Spinal cord (tissue), 10 donors: ENCODE measurements around the gene ATP8A2. TPM values are rescaled to one million over a fixed set of nuclear protein-coding genes. Genes with fewer than 3 reads are reported as not detected.
A peak's percentile ranks its signal among the peaks of the same experiment; 100 is the strongest.

ENCODE experiments used
- DNase-seq, 6 donors: peaks; one replicate each; pipeline versions ENCODE4 v3.0.0 to v3.0.0-alpha.2; 2013 to 2015; ENCODE audit warnings: low spot score in 6 of 6, low read depth in 4 of 6
- H3K27ac ChIP-seq: one replicate; pipeline ENCODE4 v1.5.1; 2013; ENCODE audit warnings: low read depth, low read length, control low read depth
- H3K27me3 ChIP-seq: one replicate; pipeline ENCODE4 v1.6.1; 2013; ENCODE audit warnings: low read length; ENCODE audit not compliant: control insufficient read depth, insufficient read depth
- H3K36me3 ChIP-seq: one replicate; pipeline ENCODE4 v1.6.1; 2013; ENCODE audit warnings: low read length; ENCODE audit not compliant: control insufficient read depth, insufficient read depth
- H3K4me1 ChIP-seq: one replicate; pipeline ENCODE4 v1.6.1; 2013; ENCODE audit warnings: low read length; ENCODE audit not compliant: control insufficient read depth, insufficient read depth
- H3K4me3 ChIP-seq: one replicate; pipeline ENCODE4 v1.5.1; 2013; ENCODE audit warnings: low read depth, low read length, control low read depth
- H3K9me3 ChIP-seq: one replicate; pipeline ENCODE4 v1.6.1; 2013; ENCODE audit warnings: low read length; ENCODE audit not compliant: control insufficient read depth, insufficient read depth
- WGBS: methylation state at CpG from one replicate; pipeline ENCODE4 v1.1.5; 2013; ENCODE audit warnings: missing lambda C conversion rate; ENCODE audit not compliant: insufficient coverage; 5-methylcytosine and 5-hydroxymethylcytosine counted together
- polyA plus RNA-seq, 2 donors: library from polyadenylated mRNA; unstranded; fragments of 120-200 nt; gene quantifications; one replicate each; pipeline ENCODE4 v1.2.1, GENCODE V29; 2013; ENCODE audit not compliant: insufficient read length in 2 of 2
- total RNA-seq, 2 donors: library from RNA; depleted of rRNA in 1 of 2; stranded (reverse); fragments of 120-200 nt in 1 of 2; fragments of >200 nt in 1 of 2; gene quantifications; one replicate each; pipeline versions ENCODE4 v1.2.3 to v1.2.4, GENCODE V29; 2013 to 2014
- donor health status: healthy.

ATP8A2 gene
- total and polyA plus RNA-seq, 4 donors: 14.9 to 59.0 (median 28.0) TPM

DNA sequence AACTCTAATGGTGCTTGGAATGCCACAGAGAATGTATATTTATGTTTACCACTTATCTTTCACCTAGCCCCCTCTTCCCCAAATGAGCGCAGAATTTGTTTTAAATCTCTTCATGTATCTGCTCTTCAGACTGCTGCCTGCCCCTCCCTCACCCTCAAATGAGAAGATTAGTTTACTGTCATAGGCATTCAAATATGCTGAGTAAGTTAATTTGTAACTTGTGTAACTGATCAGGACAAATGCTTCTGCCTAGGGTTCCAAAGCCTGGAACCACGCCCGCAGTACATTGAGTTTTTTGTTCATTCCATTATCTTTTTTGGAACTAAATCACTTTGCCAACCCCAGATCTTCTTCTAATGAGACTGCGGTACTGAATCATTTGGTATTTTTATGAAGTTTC, 74.5 kb downstream of the ATP8A2 start:
- DNase-seq: no peak
- no peaks in the 10 kb centered on the region for H3K36me3 ChIP-seq
- WGBS: no CpG with 5 or more reads among the region's 4 CpGs
- no peaks in the 10 kb centered on the region for H3K4me1 ChIP-seq
- H3K4me3 ChIP-seq: no peak overlapping the region
- no peak overlapping the region for H3K27ac ChIP-seq
- H3K27me3 ChIP-seq: no peaks in the 10 kb centered on the region
- H3K9me3 ChIP-seq: peaks cover 2% of the 10 kb centered on the region

DNA sequence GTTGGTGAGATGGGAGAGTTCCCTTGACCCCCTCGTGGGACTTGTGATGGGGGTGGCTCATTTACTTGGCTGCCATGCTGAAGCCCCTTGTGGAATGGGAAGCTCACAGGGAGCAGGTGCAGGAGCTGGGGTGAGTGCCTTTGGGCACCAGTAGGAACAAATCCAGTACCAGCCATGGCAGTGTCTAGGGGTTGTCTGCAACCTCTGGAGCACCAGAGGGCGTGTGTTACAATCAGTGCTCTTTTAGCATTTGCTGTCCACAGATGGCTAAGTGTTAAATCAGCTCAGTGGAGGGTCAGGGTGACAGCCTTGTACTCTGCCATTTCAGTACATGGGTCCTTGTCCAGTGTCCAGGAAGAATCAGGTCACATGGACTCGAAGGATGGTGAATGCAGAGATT, 75.6 kb downstream of the ATP8A2 start:
- no peaks in the 10 kb centered on the region for H3K4me1 ChIP-seq
- 88% methylated on average over 2 of the region's 3 CpGs for WGBS
- H3K9me3 ChIP-seq: peaks cover 2% of the 10 kb centered on the region
- H3K36me3 ChIP-seq: no peaks in the 10 kb centered on the region
- H3K27me3 ChIP-seq: no peaks in the 10 kb centered on the region
- no peak overlapping the region for H3K27ac ChIP-seq
- DNase-seq: no peak
- H3K4me3 ChIP-seq: no peak overlapping the region

DNA sequence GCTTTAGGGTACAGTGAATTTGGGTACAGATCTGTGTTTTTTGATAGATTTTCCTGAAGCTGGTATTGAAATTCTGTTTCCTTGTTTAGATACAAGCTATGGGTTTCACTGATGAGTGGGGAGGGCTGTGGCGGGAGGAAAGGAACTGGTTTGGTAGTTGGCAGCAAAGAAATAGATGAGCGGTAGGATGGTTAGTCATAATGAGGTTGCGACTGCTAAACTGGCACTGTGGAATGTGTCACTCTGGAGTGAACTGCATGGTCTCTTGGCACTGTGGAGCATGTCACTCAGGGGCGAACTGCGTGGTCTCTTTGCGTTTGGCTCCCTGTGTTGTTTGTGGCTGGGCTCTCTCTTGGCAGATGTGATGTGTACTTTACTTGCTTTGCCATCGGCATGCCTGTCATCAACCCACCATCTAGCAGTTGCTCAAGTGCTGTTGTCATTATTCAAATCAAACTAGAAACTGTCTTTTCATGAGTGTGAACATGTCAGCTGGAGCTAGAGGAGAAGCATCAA, 82.1 kb downstream of the ATP8A2 start:
- peak in 1 of 6 donors; percentile 64 for DNase-seq
- 72% methylated on average over 5 of the region's 7 CpGs for WGBS
- H3K9me3 ChIP-seq: no peaks in the 10 kb centered on the region

DNA sequence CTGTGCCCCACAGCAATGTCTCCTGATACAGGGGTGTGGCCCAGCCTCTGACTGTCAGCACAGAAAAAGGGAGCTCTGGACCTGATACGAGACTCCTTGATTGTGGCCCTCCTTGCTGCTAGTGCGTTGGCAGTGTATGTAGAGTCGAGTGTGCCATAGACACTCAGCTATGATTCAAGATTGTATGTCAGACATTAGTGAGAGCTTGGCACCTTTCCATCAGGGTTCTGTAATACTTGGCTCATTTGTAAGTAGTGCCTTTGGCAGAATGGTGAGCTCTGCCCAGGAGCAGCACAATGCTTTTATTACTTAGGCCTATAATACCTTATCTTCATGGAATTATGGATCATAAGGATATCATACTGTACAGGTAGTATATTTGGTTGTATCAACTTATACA, 83.4 kb downstream of the ATP8A2 start:
- H3K27ac ChIP-seq: no peak overlapping the region
- H3K9me3 ChIP-seq: no peaks in the 10 kb centered on the region
- H3K4me3 ChIP-seq: no peak overlapping the region
- no peaks in the 10 kb centered on the region for H3K4me1 ChIP-seq
- H3K36me3 ChIP-seq: no peaks in the 10 kb centered on the region
- 57% methylated on average over 3 of the region's 3 CpGs for WGBS
- H3K27me3 ChIP-seq: no peaks in the 10 kb centered on the region
- peak in 2 of 6 donors; percentile 58 to 86 for DNase-seq

More for the DNA sequence above, 82.1 kb downstream of the ATP8A2 start:
- H3K4me1 ChIP-seq: no peaks in the 10 kb centered on the region
- H3K36me3 ChIP-seq: no peaks in the 10 kb centered on the region
- H3K27me3 ChIP-seq: no peaks in the 10 kb centered on the region
- no peak overlapping the region for H3K27ac ChIP-seq
- H3K4me3 ChIP-seq: no peak overlapping the region

DNA sequence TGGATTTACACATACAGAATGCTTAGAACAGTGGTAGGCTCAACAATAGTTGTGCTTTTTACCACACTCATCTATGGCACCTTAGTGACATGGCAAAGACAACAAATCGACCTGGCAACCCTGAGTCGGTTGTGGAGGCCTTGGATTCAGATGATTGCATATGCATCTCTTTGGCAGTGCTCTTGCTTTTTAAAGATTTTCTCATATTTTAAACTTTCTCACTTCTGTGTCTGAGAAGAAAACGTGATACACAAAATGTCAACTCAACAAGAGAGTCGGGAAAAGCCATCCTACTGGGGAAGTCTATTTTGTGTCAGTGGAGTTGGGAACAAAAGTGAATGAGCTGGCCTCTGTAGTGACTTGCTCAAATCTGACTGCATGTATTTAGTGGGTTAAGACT, 85.8 kb downstream of the ATP8A2 start:
- H3K4me1 ChIP-seq: no peaks in the 10 kb centered on the region
- H3K4me3 ChIP-seq: no peak overlapping the region
- no peaks in the 10 kb centered on the region for H3K9me3 ChIP-seq
- H3K27ac ChIP-seq: no peak overlapping the region
- DNase-seq: peak in 1 of 6 donors; percentile 55
- no peaks in the 10 kb centered on the region for H3K27me3 ChIP-seq
- no peaks in the 10 kb centered on the region for H3K36me3 ChIP-seq
- WGBS: 80% methylated on average over 2 of the region's 4 CpGs

DNA sequence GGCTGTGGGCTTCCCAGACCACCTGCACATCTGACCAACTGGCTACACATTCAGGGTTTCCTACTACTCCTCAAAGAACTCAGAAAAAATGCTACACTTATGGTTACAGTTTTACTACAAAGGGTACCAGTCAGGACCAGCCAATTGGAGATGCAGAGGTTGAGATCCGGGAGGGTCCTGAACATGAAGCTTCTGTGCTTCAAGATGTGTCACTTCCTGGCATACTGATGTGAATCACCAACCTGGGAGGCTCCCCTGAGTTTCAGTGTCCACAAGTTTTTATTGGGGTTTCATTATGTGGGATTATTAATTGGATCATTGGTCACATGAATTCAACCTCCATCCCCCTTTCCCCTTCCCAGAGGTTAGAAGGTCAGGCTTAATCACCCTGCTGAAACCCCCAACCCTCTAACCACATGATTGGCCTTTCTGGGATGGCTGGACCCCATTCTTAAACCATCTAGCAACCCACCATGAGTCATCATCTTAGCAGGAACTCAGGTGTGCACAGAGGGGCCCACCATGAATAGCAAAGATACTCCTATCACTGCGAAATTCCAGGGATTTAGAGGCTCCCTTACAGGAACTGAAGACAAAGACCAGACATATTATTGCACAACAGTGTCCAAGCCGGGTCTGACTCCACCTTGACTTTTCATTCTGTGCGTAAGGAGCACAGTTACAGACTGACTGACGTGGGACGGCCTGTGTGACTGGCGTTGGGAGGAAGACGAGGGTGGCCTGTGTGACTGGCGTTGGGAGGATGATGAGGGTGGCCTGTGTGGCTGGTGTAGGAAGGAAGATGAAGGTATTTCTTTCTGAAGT, 90.7 kb downstream of the ATP8A2 start:
- Histone ChIP-seq H3K27ac (no peak overlapping the region), H3K27me3 (no peaks in the 10 kb centered on the region), H3K4me3 (no peak overlapping the region), H3K36me3 (no peaks in the 10 kb centered on the region), H3K4me1 (no peaks in the 10 kb centered on the region), H3K9me3 (no peaks in the 10 kb centered on the region)
- DNase-seq: no peak
- 87% methylated on average over 9 of the region's 9 CpGs for WGBS

DNA sequence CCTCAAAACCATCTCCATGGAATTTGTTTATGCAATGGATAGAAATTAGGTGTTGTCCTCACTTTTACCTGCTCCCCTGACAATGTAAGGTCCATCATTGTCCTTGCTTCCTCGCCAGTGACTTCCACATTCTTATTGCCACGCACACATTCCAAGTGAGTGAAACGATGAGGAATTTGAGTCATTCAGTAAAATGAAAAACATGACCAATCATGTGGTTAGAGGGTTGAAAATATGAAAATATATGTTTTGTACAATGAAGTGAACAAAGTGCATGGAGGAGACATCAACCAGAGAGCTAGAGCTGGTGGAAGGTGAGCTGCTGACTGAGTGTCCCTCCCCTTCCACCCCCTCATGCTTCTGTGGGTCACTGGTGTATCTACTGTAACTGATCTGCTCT, 91.7 kb downstream of the ATP8A2 start:
- Histone ChIP-seq H3K9me3 (no peaks in the 10 kb centered on the region), H3K27ac (no peak overlapping the region), H3K36me3 (no peaks in the 10 kb centered on the region), H3K27me3 (no peaks in the 10 kb centered on the region), H3K4me3 (no peak overlapping the region), H3K4me1 (peaks cover 6% of the 10 kb centered on the region)
- 100% methylated on average over 3 of the region's 3 CpGs for WGBS
- DNase-seq: no peak

DNA sequence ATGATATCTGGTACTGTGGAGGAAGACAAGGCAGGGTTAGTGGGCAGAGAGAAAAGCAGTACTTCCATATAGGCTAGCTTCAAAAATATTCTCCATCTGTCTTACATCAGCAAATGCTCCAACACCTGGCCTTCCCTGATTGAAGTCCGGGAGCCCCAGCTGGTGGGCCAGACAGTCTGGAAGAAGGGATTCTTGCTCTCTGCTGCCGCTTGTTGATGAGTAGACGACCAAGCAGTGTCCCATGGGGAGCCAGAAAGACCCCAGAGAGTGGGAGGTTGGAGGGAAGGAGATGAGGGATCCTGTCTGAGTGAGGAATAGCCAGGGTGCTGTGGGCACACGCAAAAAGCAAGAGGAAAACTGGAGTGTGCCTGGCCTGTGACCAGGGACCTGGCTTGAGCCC, 95.1 kb downstream of the ATP8A2 start:
- 52% methylated on average over 3 of the region's 4 CpGs for WGBS
- no peaks in the 10 kb centered on the region for H3K27me3 ChIP-seq

DNA sequence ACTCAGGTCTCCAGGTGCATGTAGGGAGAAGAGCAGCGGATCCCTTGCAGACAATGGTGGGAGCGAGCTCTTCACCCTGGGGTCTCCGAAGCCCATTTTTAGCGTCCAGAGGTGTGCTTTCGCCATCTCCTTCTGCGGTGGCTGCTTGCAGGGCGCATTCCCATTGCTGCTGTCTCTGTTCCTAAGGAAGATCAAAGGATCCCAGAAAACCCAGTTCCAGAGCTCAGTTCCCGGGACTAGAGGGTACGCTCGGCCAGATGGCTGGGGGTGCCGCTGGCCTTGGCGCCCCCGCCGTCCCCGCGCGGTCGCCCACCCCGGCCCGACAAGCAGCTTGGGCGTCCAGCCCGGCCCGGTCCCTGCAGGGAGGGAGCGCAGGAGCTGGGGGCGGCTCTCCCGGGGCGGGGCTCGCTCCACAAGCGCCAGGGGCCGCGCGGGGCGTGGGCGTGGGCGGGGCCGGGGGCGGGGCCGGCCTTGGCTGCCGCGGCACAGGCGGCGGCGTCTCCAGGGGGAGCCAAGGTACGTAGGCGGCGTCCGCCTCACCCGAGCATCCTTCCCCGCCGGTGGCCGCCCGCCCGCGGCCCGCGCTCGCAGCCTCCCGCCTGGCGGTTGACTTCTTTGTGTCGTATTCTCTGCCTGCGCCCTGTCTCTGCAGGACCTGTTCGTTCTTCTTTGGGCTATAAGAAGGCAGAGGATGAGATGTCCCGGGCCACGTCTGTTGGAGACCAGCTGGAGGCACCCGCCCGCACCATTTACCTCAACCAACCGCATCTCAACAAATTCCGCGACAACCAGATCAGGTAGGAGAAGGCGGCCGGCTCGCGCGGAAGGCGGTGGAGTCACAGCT, 96.8 kb downstream of the ATP8A2 start:
- Histone ChIP-seq H3K36me3 (no peaks in the 10 kb centered on the region), H3K27ac (no peak overlapping the region), H3K4me1 (peaks cover 6% of the 10 kb centered on the region), H3K9me3 (no peaks in the 10 kb centered on the region), H3K4me3 (peak overlapping the region; percentile 29), H3K27me3 (no peaks in the 10 kb centered on the region)
- 2% methylated on average over 73 of the region's 75 CpGs for WGBS
- DNase-seq: peak in 4 of 6 donors; percentile 32 to 89 (median 66)

More for the DNA sequence above, 95.1 kb downstream of the ATP8A2 start:
- Histone ChIP-seq H3K9me3 (no peaks in the 10 kb centered on the region), H3K27ac (no peak overlapping the region), H3K4me3 (no peak overlapping the region), H3K4me1 (peaks cover 6% of the 10 kb centered on the region), H3K36me3 (no peaks in the 10 kb centered on the region)
- peak in 1 of 6 donors; percentile 9 for DNase-seq
